IMR-90 (cell line): ENCODE measurements around the gene SATL1.

Experiments used
- BHLHE40 ChIP-seq: fragments of 150-350 bp; IDR thresholded peaks from 2 replicates; pipeline ENCODE4 v1.6.1; 2016; ENCODE audit warnings: mild to moderate bottlenecking, low read depth, low read length
- CHD1 ChIP-seq: IDR thresholded peaks from 2 replicates; pipeline ENCODE4 v1.6.1; 2012; ENCODE audit warnings: low read depth, low read length, improper control_type of control experiment
- FOS ChIP-seq: fragments of 150-350 bp; IDR thresholded peaks from 2 replicates; pipeline ENCODE4 v1.6.1; 2016; ENCODE audit warnings: low read depth, low read length
- MAFK ChIP-seq: IDR thresholded peaks from 2 replicates; pipeline ENCODE4 v1.6.1; 2012; ENCODE audit warnings: low read depth, low read length, improper control_type of control experiment
- MAZ ChIP-seq: IDR thresholded peaks from 2 replicates; pipeline ENCODE4 v1.6.1; 2012; ENCODE audit warnings: low read depth, mild to moderate bottlenecking, low read length, improper control_type of control experiment, moderate library complexity, borderline replicate concordance
- MXI1 ChIP-seq: IDR thresholded peaks from 2 replicates; pipeline ENCODE4 v1.6.1; 2012; ENCODE audit warnings: low read depth, mild to moderate bottlenecking, low read length, moderate library complexity, borderline replicate concordance
- POLR2A ChIP-seq: IDR thresholded peaks from 2 replicates; pipeline ENCODE4 v1.6.1; 2012; ENCODE audit warnings: mild to moderate bottlenecking, low read depth, low read length
- RAD21 ChIP-seq: IDR thresholded peaks from 2 replicates; pipeline ENCODE4 v1.6.1; 2012; ENCODE audit warnings: low read length, improper control_type of control experiment
- RCOR1 ChIP-seq: IDR thresholded peaks from 2 replicates; pipeline ENCODE4 v1.6.1; 2012; ENCODE audit warnings: mild to moderate bottlenecking, low read length, improper control_type of control experiment; ENCODE audit not compliant: insufficient replicate concordance
- RFX5 ChIP-seq: IDR thresholded peaks from 2 replicates; pipeline ENCODE4 v1.8.0; 2012; ENCODE audit warnings: low read depth, mild to moderate bottlenecking, low read length, moderate library complexity
- SMC3 ChIP-seq: fragments of 150-350 bp; IDR thresholded peaks from 2 replicates; pipeline ENCODE4 v1.6.1; 2016; ENCODE audit warnings: low read depth, mild to moderate bottlenecking, antibody characterized with exemption, low read length, moderate library complexity
- TF ChIP-seq, protein P1 (sequence below): conservative IDR thresholded peaks from 2 replicates; pipeline ENCODE4 v1.5.1; 2012; ENCODE audit warnings: mild to moderate bottlenecking, low read depth, low read length, improper control_type of control experiment
- TF ChIP-seq, protein P2 (sequence below): fragments of 150-350 bp; IDR thresholded peaks from 2 replicates; pipeline ENCODE4 v1.6.1; 2017; ENCODE audit warnings: mild to moderate bottlenecking, antibody characterized with exemption, low read length, low read depth

DNA sequence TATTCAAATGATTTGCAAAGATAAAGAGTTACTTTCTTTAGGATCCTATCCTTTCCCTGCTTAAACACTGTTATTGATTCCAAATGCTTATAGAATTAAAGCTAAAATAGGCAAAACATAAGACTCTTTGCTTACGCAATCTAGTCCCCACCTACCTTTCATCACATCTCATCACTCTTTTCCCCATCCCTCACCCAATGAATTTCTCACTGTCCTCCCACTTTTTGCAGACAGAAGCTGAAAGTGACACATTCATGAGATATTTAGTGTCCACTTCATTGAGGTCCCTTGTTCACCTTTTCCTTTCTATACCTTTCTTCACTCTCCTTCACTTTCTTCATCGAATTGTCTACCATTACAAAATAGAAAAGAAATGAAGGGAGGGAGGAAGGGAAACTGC is 424 bp downstream of the SATL1 start:
- TF ChIP-seq RAD21 (no peak), RCOR1 (no peak), MXI1 (no peak), SMC3 (no peak), CHD1 (no peak), MAFK (no peak), POLR2A (no peak), FOS (no peak), MAZ (no peak), RFX5 (no peak), BHLHE40 (no peak)
- TF ChIP-seq, protein P1, sequence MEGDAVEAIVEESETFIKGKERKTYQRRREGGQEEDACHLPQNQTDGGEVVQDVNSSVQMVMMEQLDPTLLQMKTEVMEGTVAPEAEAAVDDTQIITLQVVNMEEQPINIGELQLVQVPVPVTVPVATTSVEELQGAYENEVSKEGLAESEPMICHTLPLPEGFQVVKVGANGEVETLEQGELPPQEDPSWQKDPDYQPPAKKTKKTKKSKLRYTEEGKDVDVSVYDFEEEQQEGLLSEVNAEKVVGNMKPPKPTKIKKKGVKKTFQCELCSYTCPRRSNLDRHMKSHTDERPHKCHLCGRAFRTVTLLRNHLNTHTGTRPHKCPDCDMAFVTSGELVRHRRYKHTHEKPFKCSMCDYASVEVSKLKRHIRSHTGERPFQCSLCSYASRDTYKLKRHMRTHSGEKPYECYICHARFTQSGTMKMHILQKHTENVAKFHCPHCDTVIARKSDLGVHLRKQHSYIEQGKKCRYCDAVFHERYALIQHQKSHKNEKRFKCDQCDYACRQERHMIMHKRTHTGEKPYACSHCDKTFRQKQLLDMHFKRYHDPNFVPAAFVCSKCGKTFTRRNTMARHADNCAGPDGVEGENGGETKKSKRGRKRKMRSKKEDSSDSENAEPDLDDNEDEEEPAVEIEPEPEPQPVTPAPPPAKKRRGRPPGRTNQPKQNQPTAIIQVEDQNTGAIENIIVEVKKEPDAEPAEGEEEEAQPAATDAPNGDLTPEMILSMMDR = no peak
- TF ChIP-seq, protein P2, sequence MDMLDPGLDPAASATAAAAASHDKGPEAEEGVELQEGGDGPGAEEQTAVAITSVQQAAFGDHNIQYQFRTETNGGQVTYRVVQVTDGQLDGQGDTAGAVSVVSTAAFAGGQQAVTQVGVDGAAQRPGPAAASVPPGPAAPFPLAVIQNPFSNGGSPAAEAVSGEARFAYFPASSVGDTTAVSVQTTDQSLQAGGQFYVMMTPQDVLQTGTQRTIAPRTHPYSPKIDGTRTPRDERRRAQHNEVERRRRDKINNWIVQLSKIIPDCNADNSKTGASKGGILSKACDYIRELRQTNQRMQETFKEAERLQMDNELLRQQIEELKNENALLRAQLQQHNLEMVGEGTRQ = no peak
